Common myeloid progenitor, CD34-positive (primary cell): Measurements from ENCODE around the gene NKX1-2.
A peak's percentile ranks its signal among the peaks of the same experiment; 100 is the strongest.
"Not testable (repeated sequence)": the region's sequence is repeated elsewhere in the genome, so short reads cannot be mapped to it uniquely, and the experiment has no call there.

Experiments
- CTCF ChIA-PET: fragments of 350-600 bp; sonication (Branson Sonifier 250); formaldehyde crosslinking; loops from one replicate; lab custom pipeline; 2021; ENCODE audit warnings: antibody characterized with exemption; lab: Charles Lee
- POLR2A ChIA-PET: fragments of 350-600 bp; sonication (Branson Sonifier 250); formaldehyde crosslinking; loops from one replicate; lab custom pipeline; 2021; ENCODE audit warnings: antibody characterized with exemption; lab: Charles Lee
- DNase-seq, 3 donors: peaks; one replicate each; pipeline versions ENCODE4 v3.0.0 to v3.0.0-alpha.2; 2013
- H3K27ac ChIP-seq, 2 experiments: 1 replicate in 1 of 2; 2 replicates in 1 of 2; pipeline ENCODE4 v1.7.0; 2013; ENCODE audit warnings: inconsistent platforms in 2 of 2, low read length in 2 of 2, mild to moderate bottlenecking in 2 of 2, low read depth in 1 of 2, moderate library complexity in 1 of 2; ENCODE audit not compliant: severe bottlenecking in 2 of 2, insufficient read depth in 1 of 2, poor library complexity in 1 of 2
- H3K27me3 ChIP-seq, 5 experiments: replicated peaks in 2 of 5; 1 replicate in 3 of 5; 2 replicates in 2 of 5; pipeline versions ENCODE4 v1.6.1 to v1.7.0; 2013; ENCODE audit warnings: low read length in 4 of 5, mild to moderate bottlenecking in 2 of 5, moderate library complexity in 2 of 5, inconsistent platforms in 1 of 5; ENCODE audit not compliant: insufficient read depth in 5 of 5, control insufficient read depth in 4 of 5
- H3K36me3 ChIP-seq, 4 experiments: 1 replicate in 2 of 4; 2 replicates in 2 of 4; pipeline versions ENCODE4 v1.6.1 to v1.7.0; 2013; ENCODE audit warnings: low read length in 3 of 4, control low read depth in 1 of 4, mild to moderate bottlenecking in 1 of 4; ENCODE audit not compliant: control insufficient read depth in 4 of 4, insufficient read depth in 4 of 4
- H3K4me1 ChIP-seq, 4 experiments: 1 replicate in 3 of 4; 2 replicates in 1 of 4; pipeline versions ENCODE4 v1.6.1 to v1.7.1; 2013; ENCODE audit warnings: low read length in 3 of 4, mild to moderate bottlenecking in 3 of 4, control low read depth in 1 of 4, inconsistent platforms in 1 of 4, moderate library complexity in 1 of 4; ENCODE audit not compliant: control insufficient read depth in 4 of 4, insufficient read depth in 4 of 4; ENCODE audit errors: control extremely low read depth in 1 of 4
- H3K4me3 ChIP-seq, 7 experiments: 1 replicate in 4 of 7; 2 replicates in 3 of 7; pipeline versions ENCODE4 v1.5.1 to v1.7.0; 2013; ENCODE audit warnings: mild to moderate bottlenecking in 7 of 7, low read length in 6 of 7, moderate library complexity in 6 of 7, inconsistent platforms in 2 of 7, low read depth in 2 of 7, control low read depth in 1 of 7; ENCODE audit not compliant: insufficient read depth in 4 of 7, control insufficient read depth in 1 of 7; ENCODE audit errors: extremely low read depth in 1 of 7
- H3K9me3 ChIP-seq, 5 experiments: 1 replicate in 4 of 5; 2 replicates in 1 of 5; pipeline versions ENCODE4 v1.6.1 to v1.7.1; 2013; ENCODE audit warnings: low read length in 4 of 5, mild to moderate bottlenecking in 2 of 5, inconsistent platforms in 1 of 5, low read depth in 1 of 5, moderate library complexity in 1 of 5; ENCODE audit not compliant: control insufficient read depth in 4 of 5, insufficient read depth in 2 of 5; ENCODE audit errors: control extremely low read depth in 1 of 5
- WGBS: methylation state at CpG from one replicate; pipeline ENCODE4 v1.1.5; 2013; ENCODE audit not compliant: insufficient coverage; 5-methylcytosine and 5-hydroxymethylcytosine counted together

NKX1-2 gene

DNA sequence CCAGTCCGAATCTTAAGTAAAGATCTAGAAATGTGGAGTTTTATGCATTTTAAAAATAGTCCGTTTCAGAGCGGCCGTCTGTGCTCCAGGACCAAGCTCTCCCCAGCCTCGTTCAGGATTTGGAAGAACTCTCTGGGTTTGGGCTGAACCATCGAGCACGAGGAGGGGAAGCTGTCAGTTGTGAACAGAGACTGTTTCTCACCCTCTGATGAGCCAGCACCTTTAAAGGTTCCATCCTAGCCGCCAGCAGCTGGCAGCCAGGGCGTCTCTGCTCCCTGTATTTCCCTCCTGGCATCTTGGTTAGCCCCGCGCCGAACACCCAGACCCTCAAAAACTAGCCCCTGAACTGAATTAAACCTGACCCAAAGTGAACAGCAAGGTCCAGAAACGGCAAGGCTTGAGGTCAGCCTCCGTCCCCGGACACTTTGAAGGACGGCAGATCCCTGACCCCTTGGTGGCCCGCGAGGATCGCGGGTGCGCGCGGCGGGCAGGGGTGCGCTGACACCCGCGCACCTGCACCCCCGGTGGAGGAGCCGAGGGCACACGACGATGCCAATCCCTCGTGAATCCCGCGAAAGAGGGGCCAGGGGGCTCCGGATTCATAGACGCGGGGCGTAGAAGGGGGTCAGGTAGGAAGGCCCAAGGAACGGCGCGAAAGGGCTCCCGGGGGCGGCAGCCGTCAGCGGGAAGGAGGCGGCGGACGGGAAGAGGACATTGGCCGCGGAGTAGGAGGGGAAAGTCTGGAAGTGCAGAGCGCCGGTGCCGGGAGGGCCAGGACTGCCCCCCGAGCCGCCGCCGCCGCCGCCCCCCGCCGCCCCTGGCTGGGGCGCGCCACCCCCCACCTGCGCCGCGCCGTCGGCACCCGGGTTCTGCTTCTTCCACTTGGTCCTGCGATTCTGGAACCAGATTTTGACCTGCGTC is 2.7 kb downstream of the NKX1-2 start:
- peak overlapping the region in 5 of 7 experiments; percentile 19 to 58 (median 52) for H3K4me3 ChIP-seq

DNA sequence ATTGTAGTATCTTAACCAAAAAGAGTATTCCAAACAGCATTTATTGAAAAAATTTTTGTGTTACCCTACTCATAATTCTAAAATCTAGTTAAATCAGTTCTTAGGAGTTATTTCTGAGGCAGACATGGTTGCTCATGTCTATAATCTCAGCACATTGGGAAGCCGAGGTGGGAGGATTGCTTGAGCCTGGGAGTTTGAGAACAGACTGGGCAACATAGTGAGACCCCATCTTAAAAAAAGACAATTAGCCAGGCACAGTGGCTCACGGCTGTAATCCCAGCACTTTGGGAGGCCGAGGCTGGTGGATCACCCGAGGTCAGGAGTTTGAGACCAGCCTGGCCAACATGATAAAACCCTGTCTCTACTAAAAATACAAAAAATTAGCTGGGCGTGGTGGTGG is 8.1 kb downstream of the NKX1-2 start:
- CTCF ChIA-PET: interaction anchor here (1.1 kb wide), 1 partner anchor 11 kb away, joined by 3 read pairs; no protein-coding TSS in a partner anchor
- H3K27ac ChIP-seq: not testable (repeated sequence)
- H3K27me3 ChIP-seq: peaks cover 1 to 42% (median 21%) of the 10 kb centered on the region in 5 experiments

More for the DNA sequence above, 2.7 kb downstream of the NKX1-2 start:
- H3K27me3 ChIP-seq: peaks cover 23 to 90% (median 57%) of the 10 kb centered on the region in 5 experiments
- H3K9me3 ChIP-seq: no peaks in the 10 kb centered on the region
- H3K27ac ChIP-seq: no peak overlapping the region
- WGBS: 12% methylated on average over 70 of the region's 71 CpGs
- no peak for DNase-seq
- H3K36me3 ChIP-seq: no peaks in the 10 kb centered on the region
- peaks cover 0 to 33% (median 24%) of the 10 kb centered on the region in 4 experiments for H3K4me1 ChIP-seq
- POLR2A ChIA-PET: no interaction called here
- CTCF ChIA-PET: interaction anchor here (1.5 kb wide), 1 partner anchor 16 kb away, joined by 3 read pairs; no protein-coding TSS in a partner anchor

DNA sequence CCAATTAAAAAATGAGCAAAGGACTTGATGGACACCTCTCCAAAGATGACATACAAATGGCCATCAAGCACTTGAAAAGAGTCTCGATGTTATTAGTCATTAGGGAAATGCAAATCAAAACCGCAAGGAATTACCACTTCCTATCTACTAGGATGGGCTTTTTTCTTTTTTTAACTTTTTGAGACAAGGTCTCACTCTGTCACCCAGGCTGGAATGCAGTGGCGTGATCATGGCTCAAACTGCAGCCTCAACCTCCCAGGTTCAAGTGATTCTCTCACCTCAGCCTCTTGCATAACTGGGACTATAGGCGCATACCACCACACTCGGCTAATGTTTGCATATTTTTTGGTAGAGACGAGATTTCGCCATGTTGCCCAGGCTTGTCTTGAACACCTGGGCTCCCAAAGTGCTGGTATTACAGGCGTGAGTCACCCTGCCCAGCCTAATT is 13.6 kb downstream of the NKX1-2 start:
- peaks cover 0 to 1% (median 0%) of the 10 kb centered on the region in 4 experiments for H3K4me1 ChIP-seq
- ChIA-PET POLR2A (no interaction called here), CTCF (no interaction called here)
- H3K9me3 ChIP-seq: no peaks in the 10 kb centered on the region
- H3K36me3 ChIP-seq: no peaks in the 10 kb centered on the region
- H3K4me3 ChIP-seq: no peak overlapping the region
- no peak overlapping the region for H3K27ac ChIP-seq
- peaks cover 0 to 2% (median 0%) of the 10 kb centered on the region in 5 experiments for H3K27me3 ChIP-seq
- WGBS: 71% methylated on average over 8 of the region's 8 CpGs
- peak in 2 of 3 donors; percentile 39 to 57 for DNase-seq

More for the DNA sequence above, 8.1 kb downstream of the NKX1-2 start:
- H3K4me3 ChIP-seq, H3K4me1 ChIP-seq, H3K36me3 ChIP-seq, H3K9me3 ChIP-seq, POLR2A ChIA-PET, DNase-seq: not testable (repeated sequence)
- WGBS: 100% methylated on average over 5 of the region's 5 CpGs

DNA sequence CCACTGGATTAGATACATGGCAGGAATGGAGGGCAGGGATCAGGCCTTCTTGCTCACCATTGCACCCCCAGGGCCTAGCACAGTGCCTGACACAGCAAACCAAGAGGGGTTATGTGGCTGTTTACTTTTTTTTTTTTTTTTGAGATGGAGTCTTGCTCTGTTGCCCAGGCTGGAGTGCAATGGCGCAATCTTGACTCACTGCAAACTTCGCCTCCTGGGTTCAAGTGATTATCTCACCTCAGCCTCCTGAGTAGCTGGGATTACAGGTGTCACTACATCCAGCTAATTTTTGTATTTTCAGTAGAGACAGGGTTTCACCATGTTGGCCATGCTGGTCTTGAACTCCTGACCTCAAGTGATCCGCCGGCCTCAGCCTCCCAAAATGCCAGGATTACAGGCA is 14.2 kb downstream of the NKX1-2 start:
- H3K36me3 ChIP-seq, H3K4me1 ChIP-seq, DNase-seq, H3K4me3 ChIP-seq, H3K27me3 ChIP-seq, POLR2A ChIA-PET, H3K27ac ChIP-seq, CTCF ChIA-PET, H3K9me3 ChIP-seq: not testable (repeated sequence)
- 100% methylated on average over 2 of the region's 4 CpGs for WGBS

DNA sequence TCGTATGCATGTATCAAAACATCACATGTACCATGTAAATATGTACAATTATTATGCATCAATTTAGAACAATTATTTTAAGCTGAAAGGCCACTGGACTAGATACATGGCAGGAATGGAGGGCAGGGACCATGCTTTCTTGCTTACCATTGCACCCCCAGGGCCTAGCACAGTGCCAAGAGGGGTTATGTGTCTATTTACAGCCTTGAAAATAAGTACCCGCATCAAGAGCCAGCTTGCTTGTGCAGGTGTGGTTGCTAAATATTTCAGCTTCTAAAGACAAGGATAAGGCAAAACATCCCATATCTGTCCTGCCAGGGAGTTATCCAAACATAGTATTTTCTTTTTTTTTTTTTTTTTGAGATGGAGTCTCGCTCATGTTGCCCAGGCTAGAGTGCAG is 16.4 kb downstream of the NKX1-2 start:
- Histone ChIP-seq H3K4me3 (no peak overlapping the region), H3K27me3 (peaks cover 0 to 6% (median 4%) of the 10 kb centered on the region in 5 experiments), H3K4me1 (peaks cover 0 to 1% (median 0%) of the 10 kb centered on the region in 4 experiments), H3K9me3 (no peaks in the 10 kb centered on the region), H3K36me3 (no peaks in the 10 kb centered on the region), H3K27ac (no peak overlapping the region)
- 100% methylated on average over 1 of the region's 3 CpGs for WGBS
- ChIA-PET CTCF (no interaction called here), POLR2A (no interaction called here)
- no peak for DNase-seq

- H3K9me3 ChIP-seq: no peaks in the 10 kb centered on the region
- WGBS: 88% methylated on average over 2 of the region's 4 CpGs
- H3K27me3 ChIP-seq: peaks cover 0 to 15% (median 4%) of the 10 kb centered on the region in 5 experiments
- POLR2A ChIA-PET: no interaction called here
- H3K4me1 ChIP-seq: no peaks in the 10 kb centered on the region
- H3K27ac ChIP-seq: no peak overlapping the region
- no peaks in the 10 kb centered on the region for H3K36me3 ChIP-seq
- no peak for DNase-seq
- H3K4me3 ChIP-seq: no peak overlapping the region
- CTCF ChIA-PET: interaction anchor here (0.8 kb wide), 1 partner anchor 12 kb away, joined by 3 read pairs; no protein-coding TSS in a partner anchor
These were observed 19.8 kb downstream of the NKX1-2 start for GRCh38 chr10:124430077-124430476.

DNA sequence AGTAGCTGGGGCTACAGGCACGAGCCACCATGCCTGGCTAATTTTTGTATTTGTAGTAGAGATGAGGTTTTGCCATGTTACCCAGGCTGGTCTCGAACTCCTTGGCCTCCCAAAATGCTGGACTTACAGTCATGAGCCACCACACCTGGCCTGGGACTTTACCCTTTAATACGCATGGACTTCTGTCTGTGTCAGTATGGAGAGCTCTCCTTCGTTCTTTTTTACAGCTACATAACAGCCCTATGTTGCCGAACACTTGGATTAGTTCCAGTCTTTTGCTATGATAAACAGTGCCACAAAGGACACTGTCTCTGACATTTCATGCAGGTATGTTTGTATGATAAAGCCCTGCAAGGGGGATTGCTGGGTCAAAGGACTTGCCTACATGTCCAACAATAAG is 20.3 kb downstream of the NKX1-2 start:
- no peaks in the 10 kb centered on the region for H3K4me1 ChIP-seq
- peaks cover 0 to 15% (median 4%) of the 10 kb centered on the region in 5 experiments for H3K27me3 ChIP-seq
- no peaks in the 10 kb centered on the region for H3K36me3 ChIP-seq
- no peaks in the 10 kb centered on the region for H3K9me3 ChIP-seq
- POLR2A ChIA-PET: no interaction called here
- CTCF ChIA-PET: no interaction called here
- H3K4me3 ChIP-seq: no peak overlapping the region
- no peak overlapping the region for H3K27ac ChIP-seq
- 100% methylated on average over 3 of the region's 5 CpGs for WGBS
- DNase-seq: no peak
